ENCODE data around the gene ARHGAP6. TPM values are rescaled to one million over a fixed set of nuclear protein-coding genes. Genes with fewer than 3 reads are reported as not detected.

The ARHGAP6 gene
- total RNA-seq, 1 donor: 5.4 TPM

- Histone ChIP-seq H3K4me3 (ENCODE audit: low read length) (no peak overlapping the region), H3K9me3 (ENCODE audit: low read depth, low read length) (no peaks in the 10 kb centered on the region)
These were observed 98.9 kb downstream of the ARHGAP6 start for GRCh38 chrX:11566789-11567188.

GRCh38 chrX:11566173-11566572 is 99.5 kb downstream of the ARHGAP6 start:
- no peak overlapping the region for H3K4me3 ChIP-seq (ENCODE audit: low read length)
- no peaks in the 10 kb centered on the region for H3K9me3 ChIP-seq (ENCODE audit: low read depth, low read length)
- H3K27me3 ChIP-seq (ENCODE audit: insufficient read depth, low read length): no peaks in the 10 kb centered on the region
- H3K4me1 ChIP-seq (ENCODE audit: insufficient read depth, low read length): no peaks in the 10 kb centered on the region

More at GRCh38 chrX:11566789-11567188, 98.9 kb downstream of the ARHGAP6 start:
- no peaks in the 10 kb centered on the region for H3K27me3 ChIP-seq (ENCODE audit: insufficient read depth, low read length)
- no peaks in the 10 kb centered on the region for H3K4me1 ChIP-seq (ENCODE audit: insufficient read depth, low read length)

- Histone ChIP-seq H3K4me3 (ENCODE audit: low read length) (no peak overlapping the region), H3K27me3 (ENCODE audit: insufficient read depth, low read length) (no peaks in the 10 kb centered on the region), H3K9me3 (ENCODE audit: low read depth, low read length) (no peaks in the 10 kb centered on the region), H3K4me1 (ENCODE audit: insufficient read depth, low read length) (no peaks in the 10 kb centered on the region)
These were observed 101.2 kb downstream of the ARHGAP6 start for GRCh38 chrX:11564546-11564945.

GRCh38 chrX:11562570-11562969 is 103.2 kb downstream of the ARHGAP6 start:
- H3K4me1 ChIP-seq (ENCODE audit: insufficient read depth, low read length): no peaks in the 10 kb centered on the region
- H3K27me3 ChIP-seq (ENCODE audit: insufficient read depth, low read length): no peaks in the 10 kb centered on the region
- H3K4me3 ChIP-seq (ENCODE audit: low read length): no peak overlapping the region
- no peaks in the 10 kb centered on the region for H3K9me3 ChIP-seq (ENCODE audit: low read depth, low read length)

- H3K4me1 ChIP-seq (ENCODE audit: insufficient read depth, low read length): no peaks in the 10 kb centered on the region
- no peaks in the 10 kb centered on the region for H3K9me3 ChIP-seq (ENCODE audit: low read depth, low read length)
- H3K4me3 ChIP-seq (ENCODE audit: low read length): no peak overlapping the region
- H3K27me3 ChIP-seq (ENCODE audit: insufficient read depth, low read length): no peaks in the 10 kb centered on the region
These were observed 106.7 kb downstream of the ARHGAP6 start for GRCh38 chrX:11558972-11559371.

GRCh38 chrX:11557120-11557519 is 108.6 kb downstream of the ARHGAP6 start:
- H3K4me3 ChIP-seq (ENCODE audit: low read length): no peak overlapping the region
- H3K9me3 ChIP-seq (ENCODE audit: low read depth, low read length): no peaks in the 10 kb centered on the region
- no peaks in the 10 kb centered on the region for H3K4me1 ChIP-seq (ENCODE audit: insufficient read depth, low read length)
- no peaks in the 10 kb centered on the region for H3K27me3 ChIP-seq (ENCODE audit: insufficient read depth, low read length)

GRCh38 chrX:11555759-11556158 is 110.0 kb downstream of the ARHGAP6 start:
- Histone ChIP-seq H3K9me3 (ENCODE audit: low read depth, low read length) (no peaks in the 10 kb centered on the region), H3K4me1 (ENCODE audit: insufficient read depth, low read length) (no peaks in the 10 kb centered on the region), H3K27me3 (ENCODE audit: insufficient read depth, low read length) (peaks cover 2% of the 10 kb centered on the region), H3K4me3 (ENCODE audit: low read length) (no peak overlapping the region)

- Histone ChIP-seq H3K4me1 (ENCODE audit: insufficient read depth, low read length) (no peaks in the 10 kb centered on the region), H3K4me3 (ENCODE audit: low read length) (no peak overlapping the region), H3K27me3 (ENCODE audit: insufficient read depth, low read length) (peaks cover 2% of the 10 kb centered on the region), H3K9me3 (ENCODE audit: low read depth, low read length) (no peaks in the 10 kb centered on the region)
These were observed 112.1 kb downstream of the ARHGAP6 start for GRCh38 chrX:11553594-11553993.

GRCh38 chrX:11551151-11551550 is 114.6 kb downstream of the ARHGAP6 start:
- no peaks in the 10 kb centered on the region for H3K4me1 ChIP-seq (ENCODE audit: insufficient read depth, low read length)
- peaks cover 2% of the 10 kb centered on the region for H3K27me3 ChIP-seq (ENCODE audit: insufficient read depth, low read length)
- H3K9me3 ChIP-seq (ENCODE audit: low read depth, low read length): no peaks in the 10 kb centered on the region
- no peak overlapping the region for H3K4me3 ChIP-seq (ENCODE audit: low read length)

- Histone ChIP-seq H3K9me3 (ENCODE audit: low read depth, low read length) (no peaks in the 10 kb centered on the region), H3K4me3 (ENCODE audit: low read length) (no peak overlapping the region)
These were observed 118.8 kb downstream of the ARHGAP6 start for GRCh38 chrX:11546917-11547316.

GRCh38 chrX:11543249-11543648 is 122.5 kb downstream of the ARHGAP6 start:
- Histone ChIP-seq H3K27me3 (ENCODE audit: insufficient read depth, low read length) (no peaks in the 10 kb centered on the region), H3K4me3 (ENCODE audit: low read length) (no peak overlapping the region), H3K9me3 (ENCODE audit: low read depth, low read length) (no peaks in the 10 kb centered on the region), H3K4me1 (ENCODE audit: insufficient read depth, low read length) (no peaks in the 10 kb centered on the region)

More at GRCh38 chrX:11546917-11547316, 118.8 kb downstream of the ARHGAP6 start:
- peaks cover 2% of the 10 kb centered on the region for H3K27me3 ChIP-seq (ENCODE audit: insufficient read depth, low read length)
- H3K4me1 ChIP-seq (ENCODE audit: insufficient read depth, low read length): no peaks in the 10 kb centered on the region

GRCh38 chrX:11541510-11541909 is 124.2 kb downstream of the ARHGAP6 start:
- no peak overlapping the region for H3K4me3 ChIP-seq (ENCODE audit: low read length)
- H3K9me3 ChIP-seq (ENCODE audit: low read depth, low read length): no peaks in the 10 kb centered on the region
- H3K27me3 ChIP-seq (ENCODE audit: insufficient read depth, low read length): no peaks in the 10 kb centered on the region
- H3K4me1 ChIP-seq (ENCODE audit: insufficient read depth, low read length): no peaks in the 10 kb centered on the region

GRCh38 chrX:11540532-11541377 is 125.0 kb downstream of the ARHGAP6 start:
- no peaks in the 10 kb centered on the region for H3K4me1 ChIP-seq (ENCODE audit: insufficient read depth, low read length)
- H3K27me3 ChIP-seq (ENCODE audit: insufficient read depth, low read length): no peaks in the 10 kb centered on the region
- H3K9me3 ChIP-seq (ENCODE audit: low read depth, low read length): no peaks in the 10 kb centered on the region
- H3K4me3 ChIP-seq (ENCODE audit: low read length): no peak overlapping the region

- Histone ChIP-seq H3K4me3 (ENCODE audit: low read length) (no peak overlapping the region), H3K9me3 (ENCODE audit: low read depth, low read length) (no peaks in the 10 kb centered on the region), H3K27me3 (ENCODE audit: insufficient read depth, low read length) (no peaks in the 10 kb centered on the region), H3K4me1 (ENCODE audit: insufficient read depth, low read length) (no peaks in the 10 kb centered on the region)
These were observed 128.6 kb downstream of the ARHGAP6 start for GRCh38 chrX:11537141-11537540.

- Histone ChIP-seq H3K4me1 (ENCODE audit: insufficient read depth, low read length) (no peaks in the 10 kb centered on the region), H3K4me3 (ENCODE audit: low read length) (no peak overlapping the region), H3K27me3 (ENCODE audit: insufficient read depth, low read length) (no peaks in the 10 kb centered on the region), H3K9me3 (ENCODE audit: low read depth, low read length) (no peaks in the 10 kb centered on the region)
These were observed 130.4 kb downstream of the ARHGAP6 start for GRCh38 chrX:11535156-11535919.

Measured in mononuclear cell (primary cell).